ENCODE measurements around the gene ZNF341.
"Not testable (repeated sequence)": the region's sequence is repeated elsewhere in the genome, so short reads cannot be mapped to it uniquely, and the experiment has no call there.

DNA sequence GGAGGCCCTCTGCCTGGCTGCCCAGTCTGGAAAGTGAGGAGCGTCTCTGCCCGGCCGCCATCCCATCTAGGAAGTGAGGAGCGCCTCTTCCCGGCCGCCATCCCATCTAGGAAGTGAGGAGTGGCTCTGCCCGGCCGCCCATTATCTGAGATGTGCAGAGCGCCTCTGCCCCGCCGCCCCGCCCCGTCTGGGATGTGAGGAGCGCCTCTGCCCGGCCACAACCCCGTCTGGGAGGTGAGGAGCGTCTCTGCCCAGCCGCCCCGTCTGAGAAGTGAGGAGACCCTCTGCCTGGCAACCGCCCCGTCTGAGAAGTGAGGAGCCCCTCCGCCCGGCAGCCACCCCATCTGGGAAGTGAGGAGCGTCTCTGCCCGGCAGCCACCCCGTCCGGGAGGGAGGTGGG lies 32.8 kb upstream of the ZNF341 start:
- TF ChIP-seq, protein P1, sequence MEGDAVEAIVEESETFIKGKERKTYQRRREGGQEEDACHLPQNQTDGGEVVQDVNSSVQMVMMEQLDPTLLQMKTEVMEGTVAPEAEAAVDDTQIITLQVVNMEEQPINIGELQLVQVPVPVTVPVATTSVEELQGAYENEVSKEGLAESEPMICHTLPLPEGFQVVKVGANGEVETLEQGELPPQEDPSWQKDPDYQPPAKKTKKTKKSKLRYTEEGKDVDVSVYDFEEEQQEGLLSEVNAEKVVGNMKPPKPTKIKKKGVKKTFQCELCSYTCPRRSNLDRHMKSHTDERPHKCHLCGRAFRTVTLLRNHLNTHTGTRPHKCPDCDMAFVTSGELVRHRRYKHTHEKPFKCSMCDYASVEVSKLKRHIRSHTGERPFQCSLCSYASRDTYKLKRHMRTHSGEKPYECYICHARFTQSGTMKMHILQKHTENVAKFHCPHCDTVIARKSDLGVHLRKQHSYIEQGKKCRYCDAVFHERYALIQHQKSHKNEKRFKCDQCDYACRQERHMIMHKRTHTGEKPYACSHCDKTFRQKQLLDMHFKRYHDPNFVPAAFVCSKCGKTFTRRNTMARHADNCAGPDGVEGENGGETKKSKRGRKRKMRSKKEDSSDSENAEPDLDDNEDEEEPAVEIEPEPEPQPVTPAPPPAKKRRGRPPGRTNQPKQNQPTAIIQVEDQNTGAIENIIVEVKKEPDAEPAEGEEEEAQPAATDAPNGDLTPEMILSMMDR (IDR thresholded peaks at IDR 0.05; ENCODE audit: poor library complexity, severe bottlenecking) = not testable (repeated sequence)
- TF ChIP-seq EP300 (conservative IDR thresholded peaks at IDR 0.05; ENCODE audit: poor library complexity, severe bottlenecking); RAD21 (conservative IDR thresholded peaks at IDR 0.05); POLR2AphosphoS5 (IDR thresholded peaks at IDR 0.05); SMC3 (conservative IDR thresholded peaks at IDR 0.05; ENCODE audit: poor library complexity); EZH2 (IDR thresholded peaks at IDR 0.05; ENCODE audit: borderline replicate concordance, insufficient read depth, low read length, poor library complexity, severe bottlenecking); MXI1 (conservative IDR thresholded peaks at IDR 0.05; ENCODE audit: poor library complexity, severe bottlenecking): not testable (repeated sequence)
- TF ChIP-seq, protein P2, sequence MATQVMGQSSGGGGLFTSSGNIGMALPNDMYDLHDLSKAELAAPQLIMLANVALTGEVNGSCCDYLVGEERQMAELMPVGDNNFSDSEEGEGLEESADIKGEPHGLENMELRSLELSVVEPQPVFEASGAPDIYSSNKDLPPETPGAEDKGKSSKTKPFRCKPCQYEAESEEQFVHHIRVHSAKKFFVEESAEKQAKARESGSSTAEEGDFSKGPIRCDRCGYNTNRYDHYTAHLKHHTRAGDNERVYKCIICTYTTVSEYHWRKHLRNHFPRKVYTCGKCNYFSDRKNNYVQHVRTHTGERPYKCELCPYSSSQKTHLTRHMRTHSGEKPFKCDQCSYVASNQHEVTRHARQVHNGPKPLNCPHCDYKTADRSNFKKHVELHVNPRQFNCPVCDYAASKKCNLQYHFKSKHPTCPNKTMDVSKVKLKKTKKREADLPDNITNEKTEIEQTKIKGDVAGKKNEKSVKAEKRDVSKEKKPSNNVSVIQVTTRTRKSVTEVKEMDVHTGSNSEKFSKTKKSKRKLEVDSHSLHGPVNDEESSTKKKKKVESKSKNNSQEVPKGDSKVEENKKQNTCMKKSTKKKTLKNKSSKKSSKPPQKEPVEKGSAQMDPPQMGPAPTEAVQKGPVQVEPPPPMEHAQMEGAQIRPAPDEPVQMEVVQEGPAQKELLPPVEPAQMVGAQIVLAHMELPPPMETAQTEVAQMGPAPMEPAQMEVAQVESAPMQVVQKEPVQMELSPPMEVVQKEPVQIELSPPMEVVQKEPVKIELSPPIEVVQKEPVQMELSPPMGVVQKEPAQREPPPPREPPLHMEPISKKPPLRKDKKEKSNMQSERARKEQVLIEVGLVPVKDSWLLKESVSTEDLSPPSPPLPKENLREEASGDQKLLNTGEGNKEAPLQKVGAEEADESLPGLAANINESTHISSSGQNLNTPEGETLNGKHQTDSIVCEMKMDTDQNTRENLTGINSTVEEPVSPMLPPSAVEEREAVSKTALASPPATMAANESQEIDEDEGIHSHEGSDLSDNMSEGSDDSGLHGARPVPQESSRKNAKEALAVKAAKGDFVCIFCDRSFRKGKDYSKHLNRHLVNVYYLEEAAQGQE (IDR thresholded peaks at IDR 0.05; ENCODE audit: borderline replicate concordance) = not testable (repeated sequence)

Data from neural cell (in vitro differentiated cells).